ENCODE measurements around the gene PTRHD1.

Gene PTRHD1

GRCh38 chr2:24756789-24757188, 36.4 kb downstream of the PTRHD1 start:
- no peak for DNase-seq (ENCODE audit: low read depth)

DNA sequence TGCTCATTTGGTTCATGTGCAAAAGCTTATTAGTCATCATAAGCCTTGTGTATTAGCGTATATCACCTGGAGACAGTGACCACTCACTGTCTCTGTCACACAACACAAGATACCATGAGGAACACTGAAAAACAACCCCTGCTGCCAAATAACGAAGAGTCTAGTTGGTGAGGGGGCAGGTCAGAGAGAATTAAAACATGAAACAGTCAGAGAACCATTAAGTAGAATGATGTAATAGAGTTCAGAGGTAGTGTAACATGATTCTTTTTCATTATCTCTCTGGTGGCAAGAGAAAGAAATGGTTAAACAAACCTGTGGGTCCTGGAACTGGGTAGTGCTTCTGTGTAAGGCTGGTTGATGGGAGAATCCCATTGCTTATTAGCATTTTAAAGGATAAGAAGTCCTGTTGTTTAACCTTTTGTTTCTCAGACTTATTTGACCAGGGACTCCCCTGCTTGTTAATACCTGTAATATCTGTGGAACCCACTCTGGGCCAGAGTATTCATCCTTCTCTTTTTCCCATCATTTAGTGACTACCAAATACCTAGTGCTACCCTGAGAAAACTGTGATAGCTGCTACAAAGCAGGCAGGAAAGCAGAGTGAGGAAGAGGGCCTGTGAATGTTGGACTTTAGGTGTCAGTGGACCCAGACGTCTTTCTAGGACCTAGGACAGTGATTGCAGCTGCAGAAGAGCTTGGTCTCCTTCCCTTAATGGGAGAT, 38.0 kb downstream of the PTRHD1 start:
- no peak for DNase-seq (ENCODE audit: low read depth)

GRCh38 chr2:24749069-24749691, 44.0 kb downstream of the PTRHD1 start:
- DNase-seq (ENCODE audit: low read depth): no peak

DNA sequence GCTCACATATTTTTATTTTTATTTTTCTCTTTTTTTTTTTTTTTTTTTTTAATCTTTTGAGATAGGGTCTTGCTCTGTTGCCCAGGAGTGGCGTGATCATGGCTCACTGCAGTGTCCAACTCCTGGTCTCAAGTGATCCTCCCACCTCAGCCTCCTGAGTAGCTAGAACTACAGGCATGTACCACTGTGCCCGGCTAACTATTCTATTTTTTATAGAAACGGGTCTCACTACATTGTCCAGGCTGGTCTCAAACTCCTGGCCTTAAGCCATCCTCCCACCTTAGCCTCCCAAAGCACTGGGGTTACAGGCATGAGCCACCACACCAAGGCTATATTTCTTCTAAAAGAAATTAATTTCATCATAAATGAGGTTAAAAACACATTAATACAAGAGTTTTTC, 45.9 kb downstream of the PTRHD1 start:
- no peak for DNase-seq (ENCODE audit: low read depth)

- no peak for DNase-seq (ENCODE audit: low read depth)
Measured at GRCh38 chr2:24745825-24746224, 47.4 kb downstream of the PTRHD1 start.

GRCh38 chr2:24744356-24744755, 48.8 kb downstream of the PTRHD1 start:
- DNase-seq (ENCODE audit: low read depth): no peak

- no peak for DNase-seq (ENCODE audit: low read depth)
Measured at GRCh38 chr2:24743924-24744323, 49.3 kb downstream of the PTRHD1 start.

DNA sequence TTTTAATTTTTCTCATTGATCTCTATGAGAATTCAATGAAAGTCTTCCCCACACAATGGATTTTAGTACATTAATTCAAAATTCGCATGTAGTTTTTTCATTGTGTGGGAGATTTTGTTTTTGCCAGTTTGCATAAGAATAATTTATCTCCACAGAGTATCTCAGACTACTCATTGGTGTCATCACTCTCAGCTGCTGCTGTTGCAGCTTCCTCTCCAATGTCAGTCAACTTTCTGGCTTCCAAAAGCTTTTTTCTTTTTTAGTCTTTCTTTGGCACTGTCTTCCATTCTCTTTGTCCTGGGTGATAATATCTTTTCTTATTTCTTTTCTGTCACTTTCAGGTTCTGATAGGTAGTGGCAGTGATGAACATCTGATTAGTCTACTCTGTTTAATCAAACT, 50.5 kb downstream of the PTRHD1 start:
- no peak for DNase-seq (ENCODE audit: low read depth)

GRCh38 chr2:24740142-24740541, 53.0 kb downstream of the PTRHD1 start:
- DNase-seq (ENCODE audit: low read depth): no peak
